IMR-90 (cell line): ENCODE results near the gene SELENBP1. TPM values are rescaled to one million over a fixed set of nuclear protein-coding genes. Genes with fewer than 3 reads are reported as not detected.

Experiments
- ATAC-seq: fragments of 200-7000 bp; cut with Tn5 transposase; 2 replicates; pipeline ENCODE4 v1.9.1; 2020; ENCODE audit warnings: low read depth, mild to moderate bottlenecking, moderate library complexity
- BruUV-seq: library from RNA; stranded (reverse); fragments of 400-500 nt; replicated peaks from 2 replicates; lab custom pipeline; 2021; lab: Mats Ljungman, UMichigan
- CTCF ChIA-PET: fragments of 300-600 bp; formaldehyde crosslinking; extraction: SDS; loops from one replicate; lab custom pipeline; 2021; ENCODE audit warnings: antibody characterized with exemption; lab: Yijun Ruan, JAX
- POLR2A ChIA-PET: fragments of 300-600 bp; sonication (Branson Sonifier 250); formaldehyde crosslinking; loops from one replicate; lab custom pipeline; 2022; ENCODE audit warnings: antibody characterized with exemption; ENCODE audit not compliant: unreplicated experiment; lab: Charles Lee
- DNase-seq: peaks from one replicate; pipeline ENCODE4 v3.0.0; 2013
- H2AFZ ChIP-seq: replicated peaks from 2 replicates; pipeline ENCODE3; 2013; ENCODE audit warnings: low read length, mild to moderate bottlenecking; ENCODE audit not compliant: poor library complexity
- H2AK5ac ChIP-seq: 2 replicates; pipeline ENCODE4 v1.6.1; 2013; ENCODE audit warnings: low read depth, low read length, inconsistent platforms
- H2AK9ac ChIP-seq: replicated peaks from 2 replicates; pipeline ENCODE3; 2013; ENCODE audit warnings: mild to moderate bottlenecking, low read depth, low read length, moderate library complexity; ENCODE audit not compliant: poor library complexity
- H2BK120ac ChIP-seq: 2 replicates; pipeline ENCODE4 v1.6.1; 2013; ENCODE audit warnings: low read depth, low read length, inconsistent platforms
- H2BK15ac ChIP-seq: 3 replicates; pipeline ENCODE4 v1.6.1; 2013; ENCODE audit warnings: low read depth, low read length, inconsistent platforms
- H2BK20ac ChIP-seq: 2 replicates; pipeline ENCODE4 v1.6.1; 2013; ENCODE audit warnings: low read depth, mild to moderate bottlenecking, inconsistent platforms, low read length, moderate library complexity
- H2BK5ac ChIP-seq: 2 replicates; pipeline ENCODE4 v1.6.1; 2013; ENCODE audit warnings: mild to moderate bottlenecking, low read depth, low read length, inconsistent platforms; ENCODE audit not compliant: poor library complexity, severe bottlenecking
- H3K14ac ChIP-seq: replicated peaks from 2 replicates; pipeline ENCODE4 v1.6.1; 2013; ENCODE audit warnings: low read depth, low read length, inconsistent platforms
- H3K18ac ChIP-seq: 2 replicates; pipeline ENCODE4 v1.6.1; 2013; ENCODE audit warnings: low read depth, low read length, control low read depth
- H3K23ac ChIP-seq: 2 replicates; pipeline ENCODE4 v1.6.1; 2013; ENCODE audit warnings: low read depth, low read length, inconsistent platforms
- H3K27ac ChIP-seq: 2 replicates; pipeline ENCODE4 v1.5.1; 2013; ENCODE audit warnings: mild to moderate bottlenecking, control low read depth, low read length; ENCODE audit not compliant: insufficient read depth
- H3K27me3 ChIP-seq: 2 replicates; pipeline ENCODE4 v1.6.1; 2013; ENCODE audit warnings: low read length; ENCODE audit not compliant: control insufficient read depth, insufficient read depth
- H3K36me3 ChIP-seq: 2 replicates; pipeline ENCODE4 v1.6.1; 2013; ENCODE audit warnings: low read length, mixed read lengths; ENCODE audit not compliant: control insufficient read depth, insufficient read depth
- H3K4ac ChIP-seq: 2 replicates; pipeline ENCODE4 v1.6.1; 2013; ENCODE audit warnings: low read depth, low read length, inconsistent platforms
- H3K4me1 ChIP-seq: 2 replicates; pipeline ENCODE4 v1.6.1; 2013; ENCODE audit warnings: low read length, mixed read lengths; ENCODE audit not compliant: control insufficient read depth, insufficient read depth
- H3K4me2 ChIP-seq: 2 replicates; pipeline ENCODE4 v1.6.1; 2013; ENCODE audit warnings: low read depth, mild to moderate bottlenecking, control low read depth, low read length, moderate library complexity
- H3K4me3 ChIP-seq: 2 replicates; pipeline ENCODE4 v1.5.1; 2013; ENCODE audit warnings: low read depth, mild to moderate bottlenecking, control low read depth, low read length, moderate library complexity; ENCODE audit not compliant: insufficient read depth
- H3K56ac ChIP-seq: 2 replicates; pipeline ENCODE4 v1.6.1; 2013; ENCODE audit warnings: low read length, inconsistent platforms; ENCODE audit not compliant: insufficient read depth; ENCODE audit errors: extremely low read depth
- H3K79me1 ChIP-seq, 2 experiments: 2 replicates each; pipeline ENCODE4 v1.6.1; 2013; ENCODE audit warnings: low read length in 2 of 2, inconsistent platforms in 1 of 2, low read depth in 1 of 2
- H3K9ac ChIP-seq: 2 replicates; pipeline ENCODE4 v1.6.1; 2013; ENCODE audit warnings: low read depth, low read length, control low read depth
- H3K9me1 ChIP-seq: 2 replicates; pipeline ENCODE4 v1.6.1; 2013; ENCODE audit warnings: low read length, inconsistent platforms; ENCODE audit not compliant: insufficient read depth
- H3K9me3 ChIP-seq: 2 replicates; pipeline ENCODE4 v1.6.1; 2013; ENCODE audit warnings: low read length; ENCODE audit not compliant: control insufficient read depth, insufficient read depth
- H4K20me1 ChIP-seq: 2 replicates; pipeline ENCODE4 v1.6.1; 2013; ENCODE audit warnings: low read length, inconsistent platforms; ENCODE audit not compliant: insufficient read depth
- H4K5ac ChIP-seq: 2 replicates; pipeline ENCODE4 v1.6.1; 2013; ENCODE audit warnings: mild to moderate bottlenecking, low read depth, low read length, control low read depth
- H4K8ac ChIP-seq, 2 experiments: 2 replicates each; pipeline ENCODE4 v1.6.1; 2013; ENCODE audit warnings: low read depth in 2 of 2, low read length in 2 of 2, control low read depth in 1 of 2, inconsistent platforms in 1 of 2
- H4K91ac ChIP-seq: 2 replicates; pipeline ENCODE4 v1.6.1; 2013; ENCODE audit warnings: low read depth, low read length, inconsistent platforms; ENCODE audit not compliant: insufficient read depth
- BHLHE40 ChIP-seq: fragments of 150-350 bp; IDR thresholded peaks from 2 replicates; pipeline ENCODE4 v1.6.1; 2016; ENCODE audit warnings: mild to moderate bottlenecking, low read depth, low read length
- CEBPB ChIP-seq: IDR thresholded peaks from 2 replicates; pipeline ENCODE4 v1.6.1; 2012; ENCODE audit warnings: low read depth, low read length, improper control_type of control experiment
- CHD1 ChIP-seq: IDR thresholded peaks from 2 replicates; pipeline ENCODE4 v1.6.1; 2012; ENCODE audit warnings: low read depth, low read length, improper control_type of control experiment
- CTCF ChIP-seq: conservative IDR thresholded peaks from 2 replicates; pipeline ENCODE4 v1.5.1; 2012; ENCODE audit warnings: mild to moderate bottlenecking, low read depth, low read length, improper control_type of control experiment
- ELK1 ChIP-seq: fragments of 150-350 bp; IDR thresholded peaks from 2 replicates; pipeline ENCODE4 v1.6.1; 2016; ENCODE audit warnings: low read depth, mild to moderate bottlenecking, low read length, moderate library complexity, borderline replicate concordance
- FOS ChIP-seq: fragments of 150-350 bp; IDR thresholded peaks from 2 replicates; pipeline ENCODE4 v1.6.1; 2016; ENCODE audit warnings: low read depth, low read length
- MAFK ChIP-seq: IDR thresholded peaks from 2 replicates; pipeline ENCODE4 v1.6.1; 2012; ENCODE audit warnings: low read depth, low read length, improper control_type of control experiment
- MAZ ChIP-seq: IDR thresholded peaks from 2 replicates; pipeline ENCODE4 v1.6.1; 2012; ENCODE audit warnings: low read depth, mild to moderate bottlenecking, low read length, improper control_type of control experiment, moderate library complexity, borderline replicate concordance
- MXI1 ChIP-seq: IDR thresholded peaks from 2 replicates; pipeline ENCODE4 v1.6.1; 2012; ENCODE audit warnings: low read depth, mild to moderate bottlenecking, low read length, moderate library complexity, borderline replicate concordance
- NFE2L2 ChIP-seq: fragments of 150-350 bp; IDR thresholded peaks from 2 replicates; pipeline ENCODE4 v1.6.1; 2016; ENCODE audit warnings: low read depth, mild to moderate bottlenecking, low read length
- POLR2A ChIP-seq: IDR thresholded peaks from 2 replicates; pipeline ENCODE4 v1.6.1; 2012; ENCODE audit warnings: mild to moderate bottlenecking, low read depth, low read length
- RAD21 ChIP-seq: IDR thresholded peaks from 2 replicates; pipeline ENCODE4 v1.6.1; 2012; ENCODE audit warnings: low read length, improper control_type of control experiment
- RCOR1 ChIP-seq: IDR thresholded peaks from 2 replicates; pipeline ENCODE4 v1.6.1; 2012; ENCODE audit warnings: mild to moderate bottlenecking, low read length, improper control_type of control experiment; ENCODE audit not compliant: insufficient replicate concordance
- RFX5 ChIP-seq: IDR thresholded peaks from 2 replicates; pipeline ENCODE4 v1.8.0; 2012; ENCODE audit warnings: low read depth, mild to moderate bottlenecking, low read length, moderate library complexity
- SMC3 ChIP-seq: fragments of 150-350 bp; IDR thresholded peaks from 2 replicates; pipeline ENCODE4 v1.6.1; 2016; ENCODE audit warnings: low read depth, mild to moderate bottlenecking, antibody characterized with exemption, low read length, moderate library complexity
- USF2 ChIP-seq: fragments of 150-350 bp; IDR thresholded peaks from 2 replicates; pipeline ENCODE4 v1.6.1; 2017; ENCODE audit warnings: mild to moderate bottlenecking, antibody characterized with exemption, low read length, low read depth
- WGBS, 2 experiments: methylation state at CpG; one replicate each; pipeline versions ENCODE4 v1.1.5 to v1.1.7; 2013; ENCODE audit warnings: missing lambda C conversion rate in 2 of 2; ENCODE audit not compliant: insufficient read length in 1 of 2; ENCODE audit errors: extremely low coverage in 2 of 2; 5-methylcytosine and 5-hydroxymethylcytosine counted together
- dilution Hi-C: fragments of 300-500 bp; cut with HindIII; formaldehyde crosslinking; loops from one replicate; pipeline ENCODE4 v1.14.3; 2018; ENCODE audit warnings: low sequenced_read_pairs; ENCODE audit not compliant: unreplicated experiment
- in situ Hi-C: fragments of 300-500 bp; cut with MboI; formaldehyde crosslinking; loops from 3 replicates; pipeline ENCODE4 v1.14.3; 2019; ENCODE audit warnings: low sequenced_read_pairs, inconsistent platforms, mixed read lengths
- intact Hi-C: fragments of 100-400 bp; cut with micrococcal nuclease; formaldehyde crosslinking; loops from 2 replicates; pipeline ENCODE4 v1.10.0; 2022
- polyA plus RNA-seq, 3 experiments: library from polyadenylated mRNA; depleted of rRNA; stranded (reverse); fragments of >200 nt; gene quantifications; 2 replicates each; pipeline ENCODE4 v1.2.3, GENCODE V29; 2012; ENCODE audit warnings: low replicate concordance in 1 of 3
- total RNA-seq: library from RNA; depleted of rRNA; stranded (reverse); fragments of >200 nt; gene quantifications from 2 replicates; pipeline ENCODE4 v1.2.3, GENCODE V29; 2012

Gene SELENBP1
- total and polyA plus RNA-seq, 2 of the 4 experiments (the other 2 are of a cell fraction): 21.3 to 56.9 TPM

DNA sequence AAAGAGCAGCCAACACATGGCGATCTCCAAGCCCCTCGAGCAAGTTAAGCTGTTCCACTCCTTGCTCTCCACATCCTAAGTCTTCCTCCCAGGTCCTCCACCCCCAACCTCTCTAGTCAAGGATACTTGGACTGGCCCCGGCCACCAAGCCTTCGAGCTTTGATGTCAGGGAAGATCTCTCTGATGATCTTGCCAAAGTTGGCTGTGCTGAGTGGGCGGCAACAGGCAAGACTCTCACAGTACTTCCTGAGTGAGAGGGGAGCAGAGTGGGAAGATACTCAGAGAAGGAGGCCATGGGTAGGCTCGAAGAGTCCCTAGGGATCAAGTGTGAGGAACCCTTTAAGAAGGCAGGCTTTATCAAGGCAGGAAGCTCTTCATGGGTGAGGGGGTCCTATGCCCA, 28.2 kb downstream of the SELENBP1 start:
- Histone ChIP-seq H3K9ac (no peak overlapping the region), H2AK5ac (no peak overlapping the region), H3K23ac (no peak overlapping the region), H3K4me1 (peaks cover 7% of the 10 kb centered on the region), H3K18ac (no peak overlapping the region), H3K56ac (no peak overlapping the region), H3K79me1 (peaks cover 12 to 22% of the 10 kb centered on the region in 2 experiments), H3K9me3 (no peaks in the 10 kb centered on the region), H4K8ac (no peak overlapping the region), H2AK9ac (peak overlapping the region; percentile 15), H3K14ac (no peak overlapping the region), H3K27me3 (no peaks in the 10 kb centered on the region), H2BK15ac (no peak overlapping the region), H4K20me1 (no peaks in the 10 kb centered on the region), H2BK20ac (no peak overlapping the region), H3K4me3 (no peak overlapping the region), H3K9me1 (peaks cover 10% of the 10 kb centered on the region), H2AFZ (no peak overlapping the region), H3K27ac (no peak overlapping the region), H2BK120ac (no peak overlapping the region), H4K91ac (no peak overlapping the region), H4K5ac (no peak overlapping the region), H3K4me2 (no peak overlapping the region), H2BK5ac (no peak overlapping the region), H3K36me3 (peaks cover 23% of the 10 kb centered on the region), H3K4ac (no peak overlapping the region)
- no peak for ATAC-seq
- ChIA-PET POLR2A (no interaction called here), CTCF (no interaction called here)
- in situ Hi-C loops: loop anchor here (5.0 kb wide), 1 partner anchor 42 kb away; no protein-coding TSS in a partner anchor
- WGBS, 2 experiments: 100% methylated on average over 3 of the region's 6 CpGs; no CpG with 5 or more reads in 1 of the 2 experiments
- no peak for DNase-seq
- intact Hi-C loops: loop anchor here (5.0 kb wide), 1 partner anchor 147 kb away; the partner anchor contains the start of gene PIP5K1A
- dilution Hi-C loops: no loop called here
- TF ChIP-seq RAD21 (no peak), CEBPB (no peak), MXI1 (no peak), RCOR1 (no peak), NFE2L2 (no peak), BHLHE40 (no peak), CTCF (no peak), RFX5 (no peak), ELK1 (no peak), USF2 (no peak), CHD1 (no peak), SMC3 (no peak), MAFK (no peak), FOS (no peak), POLR2A (no peak), MAZ (no peak)
- no TSS peak for BruUV-seq
